ENCODE data around the gene ZDHHC12.

GRCh38 chr9:128689293-128689774, 34.6 kb downstream of the ZDHHC12 start:
- TF ChIP-seq CTCF (IDR thresholded peaks at IDR 0.05; ENCODE audit: low read depth, low read length): no peak
- no peak; the same call in 1 of the 2 replicates for TF ChIP-seq MYC (IDR thresholded peaks at IDR 0.05; ENCODE audit: low read depth, low read length)
- no peak for TF ChIP-seq POLR2A (IDR thresholded peaks at IDR 0.05; ENCODE audit: extremely low read depth, insufficient read length)
- TF ChIP-seq, protein P1, sequence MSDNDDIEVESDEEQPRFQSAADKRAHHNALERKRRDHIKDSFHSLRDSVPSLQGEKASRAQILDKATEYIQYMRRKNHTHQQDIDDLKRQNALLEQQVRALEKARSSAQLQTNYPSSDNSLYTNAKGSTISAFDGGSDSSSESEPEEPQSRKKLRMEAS (IDR thresholded peaks at IDR 0.05; ENCODE audit: low read depth, low read length): no peak
